ENCODE data around the gene DCAF10. TPM values are rescaled to one million over a fixed set of nuclear protein-coding genes. Genes with fewer than 3 reads are reported as not detected.

The DCAF10 gene
- total and polyA plus RNA-seq, 2 of the 13 experiments (the other 11 are each of a cell fraction or from before 2014, with no cell fraction given): 9.2 to 20.3 TPM

GRCh38 chr9:37800631-37801286 lies at the start of gene DCAF10 (continued):
- TF ChIP-seq, protein P1, sequence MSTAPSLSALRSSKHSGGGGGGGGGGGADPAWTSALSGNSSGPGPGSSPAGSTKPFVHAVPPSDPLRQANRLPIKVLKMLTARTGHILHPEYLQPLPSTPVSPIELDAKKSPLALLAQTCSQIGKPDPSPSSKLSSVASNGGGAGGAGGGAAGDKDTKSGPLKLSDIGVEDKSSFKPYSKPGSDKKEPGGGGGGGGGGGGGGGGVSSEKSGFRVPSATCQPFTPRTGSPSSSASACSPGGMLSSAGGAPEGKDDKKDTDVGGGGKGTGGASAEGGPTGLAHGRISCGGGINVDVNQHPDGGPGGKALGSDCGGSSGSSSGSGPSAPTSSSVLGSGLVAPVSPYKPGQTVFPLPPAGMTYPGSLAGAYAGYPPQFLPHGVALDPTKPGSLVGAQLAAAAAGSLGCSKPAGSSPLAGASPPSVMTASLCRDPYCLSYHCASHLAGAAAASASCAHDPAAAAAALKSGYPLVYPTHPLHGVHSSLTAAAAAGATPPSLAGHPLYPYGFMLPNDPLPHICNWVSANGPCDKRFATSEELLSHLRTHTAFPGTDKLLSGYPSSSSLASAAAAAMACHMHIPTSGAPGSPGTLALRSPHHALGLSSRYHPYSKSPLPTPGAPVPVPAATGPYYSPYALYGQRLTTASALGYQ (CRISPR knock-in tag; IDR thresholded peaks at IDR 0.05): peak; percentile 49; the same call in 1 of the 2 replicates
- peak; percentile 78 for TF ChIP-seq ZNF563 (CRISPR knock-in tag; IDR thresholded peaks at IDR 0.05)
- TF ChIP-seq NR2F6 (IDR thresholded peaks at IDR 0.05): peak; percentile 20; the same call in 1 of the 2 replicates
- TF ChIP-seq NR2F6 (CRISPR knock-in tag; IDR thresholded peaks at IDR 0.05): peak; percentile 71; the same call in 1 of the 2 replicates
- TF ChIP-seq ZNF639 (CRISPR knock-in tag; conservative IDR thresholded peaks at IDR 0.05): peak; percentile 94
- no peak for TF ChIP-seq THAP7 (CRISPR knock-in tag; IDR thresholded peaks at IDR 0.05)
- TF ChIP-seq, protein P2, sequence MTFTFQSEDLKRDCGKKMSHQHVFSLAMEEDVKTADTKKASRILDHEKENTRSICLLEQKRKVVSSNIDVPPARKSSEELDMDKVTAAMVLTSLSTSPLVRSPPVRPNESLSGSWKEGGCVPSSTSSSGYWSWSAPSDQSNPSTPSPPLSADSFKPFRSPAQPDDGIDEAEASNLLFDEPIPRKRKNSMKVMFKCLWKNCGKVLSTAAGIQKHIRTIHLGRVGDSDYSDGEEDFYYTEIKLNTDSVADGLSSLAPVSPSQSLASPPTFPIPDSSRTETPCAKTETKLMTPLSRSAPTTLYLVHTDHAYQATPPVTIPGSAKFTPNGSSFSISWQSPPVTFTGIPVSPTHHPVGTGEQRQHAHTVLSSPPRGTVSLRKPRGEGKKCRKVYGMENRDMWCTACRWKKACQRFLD (CRISPR knock-in tag; IDR thresholded peaks at IDR 0.05; ENCODE audit: borderline replicate concordance): no peak
- peak; percentile 90; the same call in 1 of the 2 replicates for TF ChIP-seq PITX1 (CRISPR knock-in tag; IDR thresholded peaks at IDR 0.05)
- TF ChIP-seq, protein P3, sequence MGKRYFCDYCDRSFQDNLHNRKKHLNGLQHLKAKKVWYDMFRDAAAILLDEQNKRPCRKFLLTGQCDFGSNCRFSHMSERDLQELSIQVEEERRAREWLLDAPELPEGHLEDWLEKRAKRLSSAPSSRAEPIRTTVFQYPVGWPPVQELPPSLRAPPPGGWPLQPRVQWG (CRISPR knock-in tag; IDR thresholded peaks at IDR 0.05; ENCODE audit: borderline replicate concordance, low read depth): no peak
- TF ChIP-seq MBD4 (IDR thresholded peaks at IDR 0.05; ENCODE audit: borderline replicate concordance, low read length): no peak
- TF ChIP-seq TRIM24 (CRISPR knock-in tag; IDR thresholded peaks at IDR 0.05): no peak
- no peak for TF ChIP-seq RARG (CRISPR knock-in tag; IDR thresholded peaks at IDR 0.05; ENCODE audit: low read depth)
- TF ChIP-seq ZNF382 (CRISPR knock-in tag; IDR thresholded peaks at IDR 0.05; ENCODE audit: borderline replicate concordance): no peak
- peak; percentile 89 for TF ChIP-seq RXRB (CRISPR knock-in tag; IDR thresholded peaks at IDR 0.05; ENCODE audit: borderline replicate concordance)
- peak; percentile 91 for TF ChIP-seq IRF9 (CRISPR knock-in tag; IDR thresholded peaks at IDR 0.05; ENCODE audit: borderline replicate concordance)
- peak; percentile 76 for TF ChIP-seq ZMYM2 (CRISPR knock-in tag; IDR thresholded peaks at IDR 0.05)
- TF ChIP-seq ZBTB1 (CRISPR knock-in tag; IDR thresholded peaks at IDR 0.05; ENCODE audit: borderline replicate concordance): no peak
- TF ChIP-seq HMGA1 (CRISPR knock-in tag; conservative IDR thresholded peaks at IDR 0.05): no peak
- peak; percentile 76; the same call in 1 of the 2 replicates for TF ChIP-seq MED13 (CRISPR knock-in tag; IDR thresholded peaks at IDR 0.05)
- no peak for TF ChIP-seq NFIC (IDR thresholded peaks at IDR 0.05; ENCODE audit: low read length)
- peak; percentile 93 for TF ChIP-seq CAMTA2 (CRISPR knock-in tag; IDR thresholded peaks at IDR 0.05; ENCODE audit: borderline replicate concordance)
- TF ChIP-seq TEF (CRISPR knock-in tag; IDR thresholded peaks at IDR 0.05): no peak; the same call in 1 of the 2 replicates
- TF ChIP-seq ZIK1 (CRISPR knock-in tag; IDR thresholded peaks at IDR 0.05; ENCODE audit: borderline replicate concordance, low read depth): peak; percentile 89; the same call in 1 of the 2 replicates

Data from HepG2 (cell line).